Measurements from ENCODE around the gene LCLAT1.

DNA sequence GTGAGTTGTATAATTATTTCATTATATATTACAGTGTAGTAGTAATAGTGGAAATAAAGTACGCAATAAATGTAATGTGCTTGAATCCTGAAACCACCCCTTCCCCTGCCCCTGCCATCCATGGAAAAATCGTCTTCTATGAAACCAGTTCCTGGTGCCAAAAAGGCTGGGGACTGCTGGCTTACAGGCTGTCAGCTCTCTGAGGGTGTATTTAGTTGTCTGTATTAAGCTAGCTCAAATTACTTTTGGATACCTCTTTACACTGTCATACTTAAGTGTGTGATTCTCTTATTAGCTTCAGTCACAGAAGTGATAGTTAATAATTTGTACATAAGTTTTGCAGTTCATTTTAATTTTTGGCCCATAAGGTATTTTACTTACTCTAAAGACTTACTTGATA, 29.6 kb downstream of the LCLAT1 start:
- TF ChIP-seq, protein P1, sequence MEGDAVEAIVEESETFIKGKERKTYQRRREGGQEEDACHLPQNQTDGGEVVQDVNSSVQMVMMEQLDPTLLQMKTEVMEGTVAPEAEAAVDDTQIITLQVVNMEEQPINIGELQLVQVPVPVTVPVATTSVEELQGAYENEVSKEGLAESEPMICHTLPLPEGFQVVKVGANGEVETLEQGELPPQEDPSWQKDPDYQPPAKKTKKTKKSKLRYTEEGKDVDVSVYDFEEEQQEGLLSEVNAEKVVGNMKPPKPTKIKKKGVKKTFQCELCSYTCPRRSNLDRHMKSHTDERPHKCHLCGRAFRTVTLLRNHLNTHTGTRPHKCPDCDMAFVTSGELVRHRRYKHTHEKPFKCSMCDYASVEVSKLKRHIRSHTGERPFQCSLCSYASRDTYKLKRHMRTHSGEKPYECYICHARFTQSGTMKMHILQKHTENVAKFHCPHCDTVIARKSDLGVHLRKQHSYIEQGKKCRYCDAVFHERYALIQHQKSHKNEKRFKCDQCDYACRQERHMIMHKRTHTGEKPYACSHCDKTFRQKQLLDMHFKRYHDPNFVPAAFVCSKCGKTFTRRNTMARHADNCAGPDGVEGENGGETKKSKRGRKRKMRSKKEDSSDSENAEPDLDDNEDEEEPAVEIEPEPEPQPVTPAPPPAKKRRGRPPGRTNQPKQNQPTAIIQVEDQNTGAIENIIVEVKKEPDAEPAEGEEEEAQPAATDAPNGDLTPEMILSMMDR (IDR thresholded peaks at IDR 0.05; ENCODE audit: insufficient read depth, low read length) = no peak
- TF ChIP-seq, protein P2, sequence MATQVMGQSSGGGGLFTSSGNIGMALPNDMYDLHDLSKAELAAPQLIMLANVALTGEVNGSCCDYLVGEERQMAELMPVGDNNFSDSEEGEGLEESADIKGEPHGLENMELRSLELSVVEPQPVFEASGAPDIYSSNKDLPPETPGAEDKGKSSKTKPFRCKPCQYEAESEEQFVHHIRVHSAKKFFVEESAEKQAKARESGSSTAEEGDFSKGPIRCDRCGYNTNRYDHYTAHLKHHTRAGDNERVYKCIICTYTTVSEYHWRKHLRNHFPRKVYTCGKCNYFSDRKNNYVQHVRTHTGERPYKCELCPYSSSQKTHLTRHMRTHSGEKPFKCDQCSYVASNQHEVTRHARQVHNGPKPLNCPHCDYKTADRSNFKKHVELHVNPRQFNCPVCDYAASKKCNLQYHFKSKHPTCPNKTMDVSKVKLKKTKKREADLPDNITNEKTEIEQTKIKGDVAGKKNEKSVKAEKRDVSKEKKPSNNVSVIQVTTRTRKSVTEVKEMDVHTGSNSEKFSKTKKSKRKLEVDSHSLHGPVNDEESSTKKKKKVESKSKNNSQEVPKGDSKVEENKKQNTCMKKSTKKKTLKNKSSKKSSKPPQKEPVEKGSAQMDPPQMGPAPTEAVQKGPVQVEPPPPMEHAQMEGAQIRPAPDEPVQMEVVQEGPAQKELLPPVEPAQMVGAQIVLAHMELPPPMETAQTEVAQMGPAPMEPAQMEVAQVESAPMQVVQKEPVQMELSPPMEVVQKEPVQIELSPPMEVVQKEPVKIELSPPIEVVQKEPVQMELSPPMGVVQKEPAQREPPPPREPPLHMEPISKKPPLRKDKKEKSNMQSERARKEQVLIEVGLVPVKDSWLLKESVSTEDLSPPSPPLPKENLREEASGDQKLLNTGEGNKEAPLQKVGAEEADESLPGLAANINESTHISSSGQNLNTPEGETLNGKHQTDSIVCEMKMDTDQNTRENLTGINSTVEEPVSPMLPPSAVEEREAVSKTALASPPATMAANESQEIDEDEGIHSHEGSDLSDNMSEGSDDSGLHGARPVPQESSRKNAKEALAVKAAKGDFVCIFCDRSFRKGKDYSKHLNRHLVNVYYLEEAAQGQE (IDR thresholded peaks at IDR 0.05; ENCODE audit: insufficient replicate concordance, low read depth) = no peak
- TF ChIP-seq POLR2AphosphoS5 (IDR thresholded peaks at IDR 0.05; ENCODE audit: low read depth) = no peak

Measured in HL-60 (cell line).